ENCODE data around the gene OTOP1. TPM values are rescaled to one million over a fixed set of nuclear protein-coding genes. Genes with fewer than 3 reads are reported as not detected.

Gene OTOP1
- total and polyA plus RNA-seq, 10 of the 15 experiments (the other 5 are each of a cell fraction or from before 2014, with no cell fraction given): not detected

DNA sequence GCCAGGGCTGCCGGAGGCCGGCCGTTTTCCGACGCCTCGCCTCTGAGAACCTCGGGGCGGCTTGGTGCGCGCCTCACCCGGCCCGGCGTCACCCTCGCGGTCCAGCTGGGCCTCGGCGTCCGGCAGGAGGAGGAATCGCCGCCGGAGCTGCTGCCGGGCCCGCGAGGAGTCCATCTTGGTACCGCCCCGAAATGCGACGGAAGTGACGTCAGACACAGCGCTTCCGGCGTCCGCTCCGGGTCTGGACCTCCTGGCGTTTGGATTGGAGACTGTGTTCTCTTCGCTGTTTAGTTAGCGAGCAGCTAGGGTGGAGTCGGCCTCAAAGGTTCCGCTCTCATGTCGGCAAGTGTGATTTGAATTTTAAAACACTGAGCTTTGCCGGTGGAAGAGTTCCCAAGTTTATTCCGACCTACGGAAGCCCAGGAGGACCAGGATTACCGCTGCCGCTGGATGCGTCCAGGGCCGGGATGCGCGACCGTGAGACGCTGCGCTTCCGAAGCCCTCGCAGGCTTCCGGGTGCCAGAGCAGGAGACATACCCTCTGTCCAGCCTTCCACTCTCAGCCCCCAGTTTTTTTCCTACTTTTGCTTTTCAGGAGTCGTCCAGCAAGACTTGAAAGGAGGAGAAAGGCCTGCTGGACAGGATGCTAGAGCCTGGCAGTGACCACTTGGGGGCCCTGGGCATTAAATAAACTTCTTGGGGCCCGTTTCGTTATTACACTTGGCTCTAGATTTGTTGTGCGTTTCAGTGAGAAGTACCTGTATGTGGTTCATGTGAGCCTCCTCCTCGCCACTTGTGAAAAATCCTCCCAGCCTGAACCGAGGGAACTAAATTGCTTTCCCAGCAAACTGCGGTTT lies 21.5 kb upstream of the OTOP1 start, which contains the start of gene TMEM128:
Gene TMEM128, minus strand, starts transcription at position 195 of the 856 bp plus-strand sequence. Its CDS starts 21 bp downstream, at position 174.
- ChIA-PET RAD21 (ENCODE audit: unreplicated experiment) (interaction anchor here (1.1 to 1.6 kb wide), 2 partner anchors 11 to 88 kb away, joined by 3 read pairs; no protein-coding TSS in a partner anchor), POLR2A (interaction anchor here (0.6 to 1.3 kb wide), 3 partner anchors 7 to 89 kb away, joined by 3 to 4 read pairs (median 3); no protein-coding TSS in a partner anchor), SMC1A (ENCODE audit: uncharacterized antibody, unreplicated experiment) (interaction anchor here (0.6 to 1.6 kb wide), 4 partner anchors 9 to 88 kb away, joined by 3 to 4 read pairs (median 3); no protein-coding TSS in a partner anchor), CTCF (interaction anchor here (1.0 to 1.5 kb wide), 5 partner anchors 11 to 182 kb away, joined by 3 to 11 read pairs (median 4); no protein-coding TSS in a partner anchor)
- peak; percentile 65 for DNase-seq (ENCODE audit: low read depth, low spot score)
- in situ Hi-C loops (cut with MboI): no loop called here
- H3K9ac ChIP-seq (ENCODE audit: control insufficient read depth, insufficient read depth, low read length): peak within 1 kb of the TSS; percentile 94
- H2AFZ ChIP-seq (ENCODE audit: control insufficient read depth, low read depth, low read length): peak within 1 kb of the TSS; percentile 93
- H3K4me2 ChIP-seq (ENCODE audit: control insufficient read depth, insufficient read depth): peak within 1 kb of the TSS; percentile 81
- peak within 1 kb of the TSS; percentile 97 for H3K4me3 ChIP-seq
- peak; percentile 97 for ATAC-seq
- H3K79me2 ChIP-seq (ENCODE audit: control insufficient read depth, insufficient read depth, low read length): peaks cover 13% of the 10 kb centered on the region
- 1% methylated on average over 61 of the region's 62 CpGs for WGBS (ENCODE audit: insufficient coverage, insufficient replicate concordance, low lambda C conversion rate, missing lambda C conversion rate)
- peaks cover 3 to 6% of the 10 kb centered on the region in 2 experiments; a peak in 3 of 4 replicates for H3K36me3 ChIP-seq (ENCODE audit: control insufficient read depth in 2 of 2, insufficient read depth in 2 of 2, low read length in 1 of 2)
- H3K4me1 ChIP-seq (ENCODE audit: control insufficient read depth, insufficient read depth, low read length): peaks cover 7% of the 10 kb centered on the region
- BruUV-seq (replicated peaks): TSS peak; percentile 99
- H3K9me3 ChIP-seq (replicated peaks; ENCODE audit: control insufficient read depth, insufficient read depth, low read length): no peaks in the 10 kb centered on the region
- FAIRE-seq: peak; percentile 85
- no peaks in the 10 kb centered on the region for H4K20me1 ChIP-seq (ENCODE audit: control insufficient read depth, insufficient read depth)
- H3K27ac ChIP-seq (ENCODE audit: control insufficient read depth, insufficient read depth): peak within 1 kb of the TSS; percentile 84
- H3K27me3 ChIP-seq (replicated peaks in 1 of 2; ENCODE audit: control insufficient read depth in 2 of 2, insufficient read depth in 2 of 2, low read length in 1 of 2): no peaks in the 10 kb centered on the region
- intact Hi-C loops (cut with micrococcal nuclease; ENCODE audit: unreplicated experiment): no loop called here
- TF ChIP-seq IKZF1 (conservative IDR thresholded peaks at IDR 0.05) (peak; percentile 90), MEF2A (IDR thresholded peaks at IDR 0.05; ENCODE audit: insufficient read depth, low read depth, low read length) (no peak), ZNF274 (IDR thresholded peaks at IDR 0.05; ENCODE audit: insufficient read depth, insufficient read length) (no peak), USF1 (IDR thresholded peaks at IDR 0.05; ENCODE audit: borderline replicate concordance, extremely low read length, insufficient read depth, low read depth, low read length) (no peak), CUX1 (IDR thresholded peaks at IDR 0.05; ENCODE audit: insufficient replicate concordance, low read depth, low read length) (no peak), NFYA (IDR thresholded peaks at IDR 0.05; ENCODE audit: borderline replicate concordance, low read depth, low read length) (no peak), ASH2L (IDR thresholded peaks at IDR 0.05; ENCODE audit: borderline replicate concordance, low read depth) (no peak), ZNF24 (IDR thresholded peaks at IDR 0.05) (no peak), RAD21 (IDR thresholded peaks at IDR 0.05; ENCODE audit: insufficient read depth, low read depth, low read length) (no peak), NFXL1 (IDR thresholded peaks at IDR 0.05; ENCODE audit: borderline replicate concordance) (no peak), SMAD1 (IDR thresholded peaks at IDR 0.05; ENCODE audit: low read depth, partially characterized antibody) (peak; percentile 42)
- TF ChIP-seq, protein P1, sequence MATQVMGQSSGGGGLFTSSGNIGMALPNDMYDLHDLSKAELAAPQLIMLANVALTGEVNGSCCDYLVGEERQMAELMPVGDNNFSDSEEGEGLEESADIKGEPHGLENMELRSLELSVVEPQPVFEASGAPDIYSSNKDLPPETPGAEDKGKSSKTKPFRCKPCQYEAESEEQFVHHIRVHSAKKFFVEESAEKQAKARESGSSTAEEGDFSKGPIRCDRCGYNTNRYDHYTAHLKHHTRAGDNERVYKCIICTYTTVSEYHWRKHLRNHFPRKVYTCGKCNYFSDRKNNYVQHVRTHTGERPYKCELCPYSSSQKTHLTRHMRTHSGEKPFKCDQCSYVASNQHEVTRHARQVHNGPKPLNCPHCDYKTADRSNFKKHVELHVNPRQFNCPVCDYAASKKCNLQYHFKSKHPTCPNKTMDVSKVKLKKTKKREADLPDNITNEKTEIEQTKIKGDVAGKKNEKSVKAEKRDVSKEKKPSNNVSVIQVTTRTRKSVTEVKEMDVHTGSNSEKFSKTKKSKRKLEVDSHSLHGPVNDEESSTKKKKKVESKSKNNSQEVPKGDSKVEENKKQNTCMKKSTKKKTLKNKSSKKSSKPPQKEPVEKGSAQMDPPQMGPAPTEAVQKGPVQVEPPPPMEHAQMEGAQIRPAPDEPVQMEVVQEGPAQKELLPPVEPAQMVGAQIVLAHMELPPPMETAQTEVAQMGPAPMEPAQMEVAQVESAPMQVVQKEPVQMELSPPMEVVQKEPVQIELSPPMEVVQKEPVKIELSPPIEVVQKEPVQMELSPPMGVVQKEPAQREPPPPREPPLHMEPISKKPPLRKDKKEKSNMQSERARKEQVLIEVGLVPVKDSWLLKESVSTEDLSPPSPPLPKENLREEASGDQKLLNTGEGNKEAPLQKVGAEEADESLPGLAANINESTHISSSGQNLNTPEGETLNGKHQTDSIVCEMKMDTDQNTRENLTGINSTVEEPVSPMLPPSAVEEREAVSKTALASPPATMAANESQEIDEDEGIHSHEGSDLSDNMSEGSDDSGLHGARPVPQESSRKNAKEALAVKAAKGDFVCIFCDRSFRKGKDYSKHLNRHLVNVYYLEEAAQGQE (IDR thresholded peaks at IDR 0.05; ENCODE audit: low read depth, low read length): no peak
